NB4 (cell line): Measurements from ENCODE around the gene VWA2.

Experiments
- POLR2A ChIP-seq: IDR thresholded peaks from 2 replicates; pipeline ENCODE4 v1.6.1; 2011; ENCODE audit warnings: mild to moderate bottlenecking; ENCODE audit not compliant: insufficient read length; ENCODE audit errors: extremely low read depth
- TF ChIP-seq, protein P1 (sequence below): IDR thresholded peaks from one replicate; pipeline ENCODE4 v1.5.1; 2012; ENCODE audit warnings: low read depth, low read length

DNA sequence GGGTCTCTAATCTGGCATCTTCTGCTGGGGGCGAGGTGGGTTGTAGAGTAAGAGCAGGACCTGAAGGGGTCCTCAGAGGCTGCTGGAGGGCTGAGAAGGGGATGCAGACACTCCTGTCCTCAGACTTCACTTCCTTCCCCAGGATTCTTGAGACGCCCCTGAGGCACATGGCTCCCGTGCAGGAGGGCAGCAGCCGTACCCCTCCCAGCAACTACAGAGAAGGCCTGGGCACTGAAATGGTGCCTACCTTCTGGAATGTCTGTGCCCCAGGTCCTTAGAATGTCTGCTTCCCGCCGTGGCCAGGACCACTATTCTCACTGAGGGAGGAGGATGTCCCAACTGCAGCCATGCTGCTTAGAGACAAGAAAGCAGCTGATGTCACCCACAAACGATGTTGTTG is 52.0 kb downstream of the VWA2 start:
- TF ChIP-seq, protein P1, sequence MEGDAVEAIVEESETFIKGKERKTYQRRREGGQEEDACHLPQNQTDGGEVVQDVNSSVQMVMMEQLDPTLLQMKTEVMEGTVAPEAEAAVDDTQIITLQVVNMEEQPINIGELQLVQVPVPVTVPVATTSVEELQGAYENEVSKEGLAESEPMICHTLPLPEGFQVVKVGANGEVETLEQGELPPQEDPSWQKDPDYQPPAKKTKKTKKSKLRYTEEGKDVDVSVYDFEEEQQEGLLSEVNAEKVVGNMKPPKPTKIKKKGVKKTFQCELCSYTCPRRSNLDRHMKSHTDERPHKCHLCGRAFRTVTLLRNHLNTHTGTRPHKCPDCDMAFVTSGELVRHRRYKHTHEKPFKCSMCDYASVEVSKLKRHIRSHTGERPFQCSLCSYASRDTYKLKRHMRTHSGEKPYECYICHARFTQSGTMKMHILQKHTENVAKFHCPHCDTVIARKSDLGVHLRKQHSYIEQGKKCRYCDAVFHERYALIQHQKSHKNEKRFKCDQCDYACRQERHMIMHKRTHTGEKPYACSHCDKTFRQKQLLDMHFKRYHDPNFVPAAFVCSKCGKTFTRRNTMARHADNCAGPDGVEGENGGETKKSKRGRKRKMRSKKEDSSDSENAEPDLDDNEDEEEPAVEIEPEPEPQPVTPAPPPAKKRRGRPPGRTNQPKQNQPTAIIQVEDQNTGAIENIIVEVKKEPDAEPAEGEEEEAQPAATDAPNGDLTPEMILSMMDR: no peak
- TF ChIP-seq POLR2A: no peak
